ENCODE results near the gene CDH13. TPM values are rescaled to one million over a fixed set of nuclear protein-coding genes. Genes with fewer than 3 reads are reported as not detected.

Gene CDH13
- total and polyA plus RNA-seq, 5 donors = 20.7 to 123 (median 93.6) TPM

DNA sequence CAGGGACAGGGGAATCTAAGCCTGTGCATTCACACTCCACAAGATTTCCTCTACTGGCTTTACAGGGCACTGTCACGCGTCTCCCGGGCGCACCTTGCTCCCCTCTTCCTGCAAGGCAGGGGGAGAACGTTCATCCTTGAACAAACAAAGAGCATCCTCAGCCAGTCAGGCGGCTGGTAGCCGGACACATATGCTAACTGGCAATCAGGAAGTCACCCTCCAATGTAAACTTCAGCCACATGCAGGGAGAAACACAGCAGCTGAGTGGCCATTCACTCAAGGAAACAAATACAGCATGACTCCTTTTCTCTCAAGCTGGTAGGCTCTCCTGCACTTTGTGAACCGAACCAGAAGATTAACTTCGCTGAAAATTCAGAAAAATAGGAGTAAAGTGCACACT, 1170.2 kb downstream of the CDH13 start:
- 83% methylated on average over 9 of the region's 9 CpGs for WGBS
- H3K9me3 ChIP-seq (ENCODE audit: control insufficient read depth, low read length) = no peaks in the 10 kb centered on the region
- H3K4me1 ChIP-seq (ENCODE audit: control insufficient read depth, insufficient read depth, low read length) = no peaks in the 10 kb centered on the region
- no peak for ATAC-seq
- no peak for DNase-seq
- H3K27ac ChIP-seq (ENCODE audit: low read length) = no peak overlapping the region
- intact Hi-C loops (cut with DNase I) = no loop called here
- no peaks in the 10 kb centered on the region for H3K27me3 ChIP-seq (ENCODE audit: control insufficient read depth, insufficient read depth)
- H3K4me3 ChIP-seq (ENCODE audit: low read length) = no peak overlapping the region

DNA sequence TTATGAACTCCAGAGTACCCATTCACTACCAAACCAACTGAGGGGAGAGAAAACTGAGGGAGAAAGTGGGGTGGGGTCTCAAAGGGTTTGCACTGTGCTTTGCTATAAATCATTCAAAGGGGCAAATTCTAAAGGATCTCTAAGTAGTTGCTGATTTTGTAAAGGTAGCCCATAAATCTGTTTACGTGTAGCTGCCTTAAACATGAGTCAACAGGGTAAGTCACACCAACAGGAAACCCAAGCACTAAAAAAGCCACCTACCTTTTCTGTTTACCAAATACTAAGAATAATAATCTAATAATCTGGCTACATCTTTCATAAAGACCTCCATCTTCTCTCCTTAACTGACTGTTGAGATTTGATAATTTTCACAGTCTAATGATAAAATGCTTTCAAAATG, 1172.6 kb downstream of the CDH13 start:
- Histone ChIP-seq H3K27me3 (ENCODE audit: control insufficient read depth, insufficient read depth) (no peaks in the 10 kb centered on the region), H3K27ac (ENCODE audit: low read length) (no peak overlapping the region), H3K4me1 (ENCODE audit: control insufficient read depth, insufficient read depth, low read length) (no peaks in the 10 kb centered on the region), H3K9me3 (ENCODE audit: control insufficient read depth, low read length) (no peaks in the 10 kb centered on the region), H3K4me3 (ENCODE audit: low read length) (no peak overlapping the region)
- 86% methylated on average over 1 of the region's 1 CpG for WGBS
- intact Hi-C loops (cut with DNase I) = no loop called here
- no peak for DNase-seq
- ATAC-seq = no peak

DNA sequence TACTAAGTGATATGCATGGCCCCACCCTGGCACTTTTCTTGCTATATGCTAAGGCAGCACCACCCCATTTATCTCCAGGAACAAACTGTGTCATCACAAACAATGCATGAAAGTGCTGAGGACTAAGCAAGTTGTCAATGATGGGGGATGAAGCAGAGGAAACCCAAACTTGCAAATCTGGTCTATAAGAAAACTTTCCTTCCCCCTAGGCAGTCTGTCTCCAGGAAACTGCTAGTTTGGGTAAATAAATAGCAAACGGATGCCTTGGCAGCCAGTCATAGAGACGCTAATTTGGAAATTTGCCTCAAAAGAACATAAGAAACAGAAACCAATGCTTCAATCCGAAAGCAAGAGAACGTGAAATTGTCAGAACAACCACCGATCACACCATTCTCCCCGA, 1175.4 kb downstream of the CDH13 start:
- 10% methylated on average over 6 of the region's 6 CpGs for WGBS
- intact Hi-C loops (cut with DNase I) = no loop called here
- no peaks in the 10 kb centered on the region for H3K9me3 ChIP-seq (ENCODE audit: control insufficient read depth, low read length)
- H3K27ac ChIP-seq (ENCODE audit: low read length) = no peak overlapping the region
- H3K27me3 ChIP-seq (ENCODE audit: control insufficient read depth, insufficient read depth) = no peaks in the 10 kb centered on the region
- no peaks in the 10 kb centered on the region for H3K4me1 ChIP-seq (ENCODE audit: control insufficient read depth, insufficient read depth, low read length)
- ATAC-seq (peak; percentile 63 to 66), DNase-seq (no peak)
- H3K4me3 ChIP-seq (ENCODE audit: low read length) = peak overlapping the region; percentile 35

DNA sequence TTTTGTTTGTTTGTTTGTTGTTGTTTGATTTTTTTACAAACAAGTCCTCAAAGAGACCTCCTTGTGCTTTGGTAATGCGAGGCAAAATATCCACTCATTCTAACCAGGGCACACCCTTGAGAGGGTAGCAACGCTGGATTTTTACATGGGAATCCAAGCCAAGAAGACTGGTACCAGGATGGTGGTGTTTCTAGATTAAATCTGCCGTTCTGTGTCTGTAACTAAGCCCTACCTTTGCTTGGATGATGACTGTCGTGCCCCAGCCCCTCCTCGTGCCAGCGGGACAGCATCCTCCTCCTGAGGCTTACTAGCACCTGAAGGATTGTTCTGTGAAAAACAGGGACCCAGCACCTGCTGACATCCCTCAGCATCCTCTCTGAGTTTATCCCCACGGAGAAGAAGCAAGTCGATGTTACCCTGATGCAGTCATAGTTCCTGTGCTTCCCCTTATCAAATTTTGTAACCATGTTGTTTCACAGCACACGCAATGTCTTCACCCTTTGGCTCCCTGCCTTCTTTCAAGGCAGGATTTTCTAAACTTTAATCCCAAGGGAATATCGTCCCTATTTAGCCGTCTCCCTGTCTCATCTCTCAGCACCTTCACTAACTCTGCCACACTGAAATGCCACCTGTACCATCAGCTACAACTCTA, 1175.9 kb downstream of the CDH13 start:
- ATAC-seq (no peak), DNase-seq (no peak)
- Histone ChIP-seq H3K4me3 (ENCODE audit: low read length) (peak overlapping the region; percentile 35), H3K27ac (ENCODE audit: low read length) (no peak overlapping the region), H3K27me3 (ENCODE audit: control insufficient read depth, insufficient read depth) (no peaks in the 10 kb centered on the region), H3K4me1 (ENCODE audit: control insufficient read depth, insufficient read depth, low read length) (no peaks in the 10 kb centered on the region), H3K9me3 (ENCODE audit: control insufficient read depth, low read length) (no peaks in the 10 kb centered on the region)
- intact Hi-C loops (cut with DNase I) = no loop called here
- 24% methylated on average over 11 of the region's 11 CpGs for WGBS

DNA sequence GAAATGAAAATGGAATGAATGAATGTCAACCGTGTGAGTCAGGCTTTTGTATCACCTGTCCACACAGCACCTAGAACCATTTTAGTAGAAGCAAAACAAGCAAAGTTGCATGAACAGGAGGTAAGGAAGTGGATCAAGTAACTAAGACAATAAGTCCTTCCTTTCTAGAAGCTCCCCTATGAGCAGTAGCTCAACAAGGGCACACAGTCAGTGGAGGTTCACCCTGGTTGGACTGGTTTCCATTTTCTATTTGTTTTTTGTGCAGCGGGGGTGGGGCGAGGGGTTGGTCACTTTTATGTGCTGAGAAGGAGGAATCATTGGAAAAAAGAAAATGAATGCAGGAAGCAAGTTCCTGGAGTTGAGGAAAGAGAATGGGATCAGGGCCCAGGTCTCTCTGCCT, 1177.0 kb downstream of the CDH13 start:
- intact Hi-C loops (cut with DNase I) = no loop called here
- Histone ChIP-seq H3K9me3 (ENCODE audit: control insufficient read depth, low read length) (no peaks in the 10 kb centered on the region), H3K27me3 (ENCODE audit: control insufficient read depth, insufficient read depth) (no peaks in the 10 kb centered on the region), H3K27ac (ENCODE audit: low read length) (no peak overlapping the region), H3K4me3 (ENCODE audit: low read length) (no peak overlapping the region), H3K4me1 (ENCODE audit: control insufficient read depth, insufficient read depth, low read length) (peaks cover 1% of the 10 kb centered on the region)
- 83% methylated on average over 3 of the region's 3 CpGs for WGBS
- ATAC-seq (no peak), DNase-seq (no peak)

DNA sequence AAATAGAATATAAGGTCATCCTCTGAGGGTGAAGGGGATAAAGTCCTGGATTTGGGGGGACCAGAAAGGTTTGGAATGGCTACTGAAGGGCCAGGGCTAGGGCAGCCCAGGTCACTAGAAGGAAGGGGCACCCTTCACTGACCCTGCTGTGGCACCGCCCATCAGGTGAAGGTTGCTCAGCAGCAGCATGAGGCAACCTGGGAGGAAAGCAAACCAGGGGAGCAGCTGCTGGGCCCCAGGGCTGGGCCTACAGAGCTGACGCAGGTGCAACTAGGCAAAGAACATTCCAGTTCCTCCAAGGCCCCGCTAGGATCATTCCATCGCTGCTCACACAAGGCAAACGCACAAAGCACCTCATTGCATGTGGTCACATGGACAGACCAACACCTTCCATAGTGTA, 1177.6 kb downstream of the CDH13 start:
- Histone ChIP-seq H3K27ac (ENCODE audit: low read length) (no peak overlapping the region), H3K9me3 (ENCODE audit: control insufficient read depth, low read length) (no peaks in the 10 kb centered on the region), H3K27me3 (ENCODE audit: control insufficient read depth, insufficient read depth) (no peaks in the 10 kb centered on the region), H3K4me3 (ENCODE audit: low read length) (no peak overlapping the region), H3K4me1 (ENCODE audit: control insufficient read depth, insufficient read depth, low read length) (peaks cover 5% of the 10 kb centered on the region)
- intact Hi-C loops (cut with DNase I) = no loop called here
- DNase-seq = no peak
- ATAC-seq = no peak
- WGBS = 97% methylated on average over 5 of the region's 5 CpGs

DNA sequence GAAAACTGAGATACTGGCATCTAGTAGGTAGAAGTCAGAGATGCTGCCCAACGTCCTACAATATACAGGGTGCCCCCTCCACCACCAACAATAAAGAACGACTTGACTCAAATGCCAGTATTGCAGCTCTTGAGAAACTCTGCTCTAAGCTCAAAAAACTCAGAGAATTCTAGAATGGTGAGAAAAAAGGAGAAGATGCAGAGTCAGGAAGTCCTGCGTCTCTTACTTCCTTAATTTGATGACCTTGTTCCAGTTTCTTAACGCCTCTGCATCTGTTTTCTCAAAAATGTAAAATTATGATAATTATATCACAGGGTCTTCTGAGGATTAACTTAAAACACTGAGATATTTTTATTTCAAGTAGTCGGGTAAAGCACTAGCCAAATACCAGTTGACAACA, 1179.3 kb downstream of the CDH13 start:
- Histone ChIP-seq H3K27me3 (ENCODE audit: control insufficient read depth, insufficient read depth) (no peaks in the 10 kb centered on the region), H3K9me3 (ENCODE audit: control insufficient read depth, low read length) (no peaks in the 10 kb centered on the region), H3K4me1 (ENCODE audit: control insufficient read depth, insufficient read depth, low read length) (peaks cover 5% of the 10 kb centered on the region), H3K4me3 (ENCODE audit: low read length) (no peak overlapping the region), H3K27ac (ENCODE audit: low read length) (no peak overlapping the region)
- 44% methylated on average over 5 of the region's 5 CpGs for WGBS
- ATAC-seq = no peak
- no peak for DNase-seq
- intact Hi-C loops (cut with DNase I) = no loop called here

DNA sequence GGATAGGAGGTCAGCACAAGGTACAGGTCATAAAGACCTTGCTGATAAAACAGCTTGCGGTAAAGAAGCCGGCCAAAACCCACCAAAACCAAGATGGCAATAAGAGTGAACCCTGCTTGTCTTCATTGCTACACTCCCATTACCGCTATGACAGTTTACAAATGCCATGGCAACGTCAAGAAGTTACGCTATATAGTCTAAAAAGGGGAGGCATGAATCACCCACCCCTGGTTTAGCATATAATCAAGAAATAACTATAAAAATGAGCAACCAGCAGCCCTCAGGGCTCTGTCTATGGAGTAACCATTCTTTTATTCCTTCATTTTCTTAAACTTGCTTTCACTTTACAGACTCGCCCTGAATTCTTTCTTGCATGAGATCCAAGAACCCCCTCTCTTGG, 1180.0 kb downstream of the CDH13 start:
- no peak overlapping the region for H3K27ac ChIP-seq (ENCODE audit: low read length)
- H3K27me3 ChIP-seq (ENCODE audit: control insufficient read depth, insufficient read depth) = no peaks in the 10 kb centered on the region
- intact Hi-C loops (cut with DNase I) = no loop called here
- DNase-seq = no peak
- H3K4me1 ChIP-seq (ENCODE audit: control insufficient read depth, insufficient read depth, low read length) = peaks cover 5% of the 10 kb centered on the region
- ATAC-seq = no peak
- H3K4me3 ChIP-seq (ENCODE audit: low read length) = no peak overlapping the region
- no peaks in the 10 kb centered on the region for H3K9me3 ChIP-seq (ENCODE audit: control insufficient read depth, low read length)
- 91% methylated on average over 6 of the region's 6 CpGs for WGBS

DNA sequence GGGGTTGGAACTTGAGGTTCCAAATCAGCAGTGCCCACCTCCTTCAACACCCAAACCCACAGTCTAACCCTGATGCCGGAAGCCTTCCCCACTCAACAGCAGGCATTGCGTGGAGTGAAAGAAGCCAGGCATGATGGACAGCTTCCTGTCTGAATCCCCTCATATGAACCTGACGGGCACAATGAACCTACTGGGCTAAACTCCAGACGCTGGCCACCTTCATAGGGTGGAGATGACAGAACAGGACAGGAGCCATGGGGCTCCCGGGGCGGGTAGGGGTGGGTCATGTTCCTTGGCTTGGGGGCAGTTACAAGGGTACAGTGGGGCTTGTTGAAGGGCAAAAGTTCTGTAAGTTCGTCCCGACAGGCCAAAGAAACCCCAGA, 1180.5 kb downstream of the CDH13 start:
- no peak overlapping the region for H3K27ac ChIP-seq (ENCODE audit: low read length)
- no peak overlapping the region for H3K4me3 ChIP-seq (ENCODE audit: low read length)
- WGBS = 83% methylated on average over 8 of the region's 8 CpGs
- ATAC-seq (no peak), DNase-seq (no peak)
- intact Hi-C loops (cut with DNase I) = no loop called here
- no peaks in the 10 kb centered on the region for H3K9me3 ChIP-seq (ENCODE audit: control insufficient read depth, low read length)
- no peaks in the 10 kb centered on the region for H3K27me3 ChIP-seq (ENCODE audit: control insufficient read depth, insufficient read depth)
- peaks cover 5% of the 10 kb centered on the region for H3K4me1 ChIP-seq (ENCODE audit: control insufficient read depth, insufficient read depth, low read length)

DNA sequence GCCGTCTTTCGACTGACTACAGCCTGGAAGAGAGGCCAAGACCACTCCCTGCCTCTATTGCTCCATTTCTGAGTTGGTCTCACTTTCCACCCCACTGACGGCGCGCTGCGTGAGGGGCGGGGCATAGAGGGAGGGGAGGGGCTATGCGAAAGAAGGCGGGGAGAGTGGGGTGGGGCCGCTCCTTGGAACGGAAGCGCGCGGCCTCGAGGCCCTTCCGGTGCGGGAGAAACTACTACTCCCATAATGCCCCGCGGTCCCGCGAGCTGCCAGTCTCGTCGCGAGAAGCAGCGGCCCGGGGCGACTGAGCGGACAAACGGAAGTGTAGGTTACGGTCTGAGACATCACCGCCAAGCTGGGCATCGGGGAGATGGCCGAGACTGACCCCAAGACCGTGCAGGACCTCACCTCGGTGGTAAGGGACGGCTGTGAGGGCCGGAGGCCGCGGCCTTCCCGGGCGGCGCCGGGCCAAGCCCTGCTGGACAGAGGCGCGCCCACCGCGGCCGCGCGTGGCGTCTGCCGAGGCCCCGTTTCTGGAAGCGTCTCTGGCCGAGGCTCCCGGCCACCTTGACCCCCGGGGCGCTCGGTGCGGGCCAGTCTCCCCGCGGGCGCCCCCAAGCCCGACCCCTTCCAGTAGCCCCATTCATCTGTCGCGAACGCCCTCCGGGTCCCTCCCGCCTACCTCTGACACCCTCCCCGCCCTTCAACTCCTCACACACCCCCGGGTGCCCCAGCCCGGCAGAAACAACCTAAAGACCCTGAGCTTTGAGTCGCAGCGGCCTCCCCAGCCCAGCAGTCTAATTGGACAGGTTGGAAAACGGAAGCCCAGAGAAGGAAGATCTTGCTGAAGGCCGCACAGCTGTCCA, 1181.2 kb downstream of the CDH13 start, which contains the start of gene HSBP1:
Gene HSBP1 (plus strand): TSS at position 269 of the 863 bp plus-strand sequence. CDS start 99 bp downstream, at position 368.
- Histone ChIP-seq H3K27ac (ENCODE audit: low read length) (no peak within 1 kb of the TSS), H3K9me3 (ENCODE audit: control insufficient read depth, low read length) (no peaks in the 10 kb centered on the region), H3K4me3 (ENCODE audit: low read length) (peak within 1 kb of the TSS; percentile 78), H3K27me3 (ENCODE audit: control insufficient read depth, insufficient read depth) (no peaks in the 10 kb centered on the region), H3K4me1 (ENCODE audit: control insufficient read depth, insufficient read depth, low read length) (peaks cover 5% of the 10 kb centered on the region)
- intact Hi-C loops (cut with DNase I) = no loop called here
- WGBS = under 1% methylated on average over 76 of the region's 76 CpGs
- ATAC-seq (peak; percentile 99), DNase-seq (peak; percentile 97 to 98 (median 98))

DNA sequence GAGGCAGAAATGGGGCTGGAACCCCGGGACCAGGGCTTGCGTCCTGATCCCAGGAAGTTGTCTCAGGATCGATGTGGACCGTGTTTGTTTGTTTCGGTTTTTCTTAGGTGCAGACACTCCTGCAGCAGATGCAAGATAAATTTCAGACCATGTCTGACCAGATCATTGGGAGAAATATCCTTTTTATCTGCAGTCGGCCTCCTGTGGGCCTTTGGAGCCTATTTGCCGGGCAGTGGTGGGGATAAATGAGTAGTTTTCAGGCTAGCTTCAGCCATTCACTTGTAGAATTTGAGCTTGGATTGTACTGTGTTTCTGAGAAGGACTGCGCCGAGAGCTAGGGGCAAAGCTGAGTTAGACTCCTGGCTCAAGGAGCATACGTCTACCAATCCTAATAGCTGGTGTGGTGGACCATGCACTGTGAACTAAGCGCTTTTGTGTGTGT, 1181.8 kb downstream of the CDH13 start:
- H3K4me3 ChIP-seq (ENCODE audit: low read length) = peak overlapping the region; percentile 78
- no peaks in the 10 kb centered on the region for H3K9me3 ChIP-seq (ENCODE audit: control insufficient read depth, low read length)
- no peaks in the 10 kb centered on the region for H3K27me3 ChIP-seq (ENCODE audit: control insufficient read depth, insufficient read depth)
- no peak overlapping the region for H3K27ac ChIP-seq (ENCODE audit: low read length)
- intact Hi-C loops (cut with DNase I) = no loop called here
- peaks cover 5% of the 10 kb centered on the region for H3K4me1 ChIP-seq (ENCODE audit: control insufficient read depth, insufficient read depth, low read length)
- ATAC-seq = no peak
- 18% methylated on average over 11 of the region's 11 CpGs for WGBS
- no peak for DNase-seq
